GM23248 (cell line): ENCODE results near the gene RASSF5.

ENCODE experiments used
- EZH2 ChIP-seq: fragments of 200-600 bp; sonication (generic); IDR thresholded peaks from 2 replicates; pipeline ENCODE4 v1.6.1; 2018; ENCODE audit warnings: antibody characterized with exemption, mild to moderate bottlenecking; ENCODE audit not compliant: insufficient read depth, poor library complexity, severe bottlenecking
- EZH2phosphoT487 ChIP-seq: fragments of 200-600 bp; sonication (generic); IDR thresholded peaks from 2 replicates; pipeline ENCODE4 v1.6.1; 2018; ENCODE audit warnings: antibody characterized with exemption, moderate library complexity, mild to moderate bottlenecking, low read depth; ENCODE audit not compliant: insufficient read depth

GRCh38 chr1:206595581-206596318 is 88.4 kb downstream of the RASSF5 start:
- TF ChIP-seq EZH2phosphoT487 (no peak), EZH2 (no peak)
